ENCODE measurements around the gene UNC5A. TPM values are rescaled to one million over a fixed set of nuclear protein-coding genes. Genes with fewer than 3 reads are reported as not detected.

Gene UNC5A
- total and polyA plus RNA-seq, 2 of the 8 experiments (the other 6 are each of a cell fraction or from before 2014, with no cell fraction given): 4.0 to 7.6 TPM

- no peaks in the 10 kb centered on the region for H3K79me2 ChIP-seq (ENCODE audit: control insufficient read depth in 1 of 2, insufficient read depth in 2 of 2, low read length in 2 of 2)
- POLR2A ChIA-PET (ENCODE audit: partially characterized antibody): interaction anchor here (2.2 kb wide), 1 partner anchor 14 kb away, joined by 10 read pairs; no protein-coding TSS in a partner anchor
- H3K9ac ChIP-seq (replicated peaks in 1 of 4; ENCODE audit: extremely low read depth in 1 of 4, low read depth in 3 of 4, low read length in 3 of 4): no peak overlapping the region
- CTCF ChIA-PET (ENCODE audit: partially characterized antibody): interaction anchor here (1.3 to 2.7 kb wide), 6 partner anchors 9 to 171 kb away, joined by 4 to 8 read pairs (median 5); no protein-coding TSS in a partner anchor
- 83% methylated on average over 6 of the region's 6 CpGs; no CpG with 5 or more reads in 1 of the 2 experiments for WGBS, 2 experiments (ENCODE audit: extremely low coverage in 1 of 2, insufficient coverage in 1 of 2, insufficient read length in 1 of 2, insufficient replicate concordance in 2 of 2, low coverage in 1 of 2, low lambda C conversion rate in 2 of 2, missing lambda C conversion rate in 1 of 2)
- no peak overlapping the region for H3K4me3 ChIP-seq (ENCODE audit: extremely low read depth in 1 of 4, insufficient read depth in 2 of 4, low read depth in 3 of 4, low read length in 4 of 4)
- no peak overlapping the region for H4K5ac ChIP-seq (ENCODE audit: insufficient read length, low read depth, low read length)
- H3K56ac ChIP-seq (replicated peaks; ENCODE audit: insufficient read length, low read depth, low read length): no peak overlapping the region
- no peak overlapping the region for H2BK12ac ChIP-seq (ENCODE audit: low read depth, low read length)
- peaks cover 0 to 2% (median 0%) of the 10 kb centered on the region in 4 experiments; a peak in 2 of 7 replicates for H3K4me1 ChIP-seq (replicated peaks in 1 of 4; ENCODE audit: control insufficient read depth in 3 of 4, insufficient read depth in 4 of 4, low read length in 3 of 4)
- no peaks in the 10 kb centered on the region for H3K36me3 ChIP-seq (ENCODE audit: control insufficient read depth in 2 of 4, insufficient read depth in 4 of 4, low read length in 3 of 4)
- no peak overlapping the region for H2AK5ac ChIP-seq (ENCODE audit: low read depth, low read length)
- H3K23me2 ChIP-seq (ENCODE audit: low read depth, low read length): peaks cover 9% of the 10 kb centered on the region; the same call in 1 of the 2 replicates
- no peak overlapping the region for H3K4ac ChIP-seq (replicated peaks; ENCODE audit: insufficient read length, low read depth, low read length)
- H3K79me1 ChIP-seq (ENCODE audit: low read depth, low read length): peaks cover 2% of the 10 kb centered on the region
- peaks cover 0 to 18% of the 10 kb centered on the region in 2 experiments for H4K20me1 ChIP-seq (replicated peaks in 1 of 2; ENCODE audit: control insufficient read depth in 1 of 2, insufficient read depth in 2 of 2, low read length in 2 of 2)
- no peak overlapping the region for H2BK20ac ChIP-seq (ENCODE audit: low read length)
- H3K9me3 ChIP-seq (ENCODE audit: insufficient read depth in 2 of 2, low read depth in 1 of 2, low read length in 1 of 2): no peaks in the 10 kb centered on the region
- H3K27me3 ChIP-seq (replicated peaks in 1 of 4; ENCODE audit: control insufficient read depth in 3 of 4, extremely low read depth in 1 of 4, insufficient read depth in 3 of 4, low read length in 3 of 4): no peaks in the 10 kb centered on the region; a peak in 3 of 7 replicates
- no peak overlapping the region for H3K23ac ChIP-seq (ENCODE audit: insufficient read length)
- no peak for FAIRE-seq
- no peak overlapping the region for H4K8ac ChIP-seq (ENCODE audit: extremely low read depth, insufficient read depth, low read length)
- no peak overlapping the region for H3K14ac ChIP-seq (ENCODE audit: insufficient read length)
- no peak overlapping the region for H3K27ac ChIP-seq (ENCODE audit: low read depth, low read length)
- H2BK120ac ChIP-seq (replicated peaks; ENCODE audit: low read depth, low read length): no peak overlapping the region
- no peak for DNase-seq (ENCODE audit: low read depth in 1 of 2, low spot score in 2 of 2)
- TF ChIP-seq HDAC2 (IDR thresholded peaks at IDR 0.05; ENCODE audit: borderline replicate concordance in 1 of 2, low read depth in 2 of 2, low read length in 2 of 2) (no peak), SIN3A (conservative IDR thresholded peaks at IDR 0.05 in 1 of 2, IDR thresholded peaks at IDR 0.05 in 1 of 2; ENCODE audit: low read depth in 1 of 2, low read length in 2 of 2) (no peak), ASH2L (IDR thresholded peaks at IDR 0.05; ENCODE audit: low read length) (no peak), JUN (IDR thresholded peaks at IDR 0.05; ENCODE audit: low read depth, low read length) (no peak), POLR2AphosphoS5 (IDR thresholded peaks at IDR 0.05; ENCODE audit: low read depth, low read length) (no peak), EGR1 (IDR thresholded peaks at IDR 0.05; ENCODE audit: borderline replicate concordance, low read depth, low read length) (no peak), KDM4A (IDR thresholded peaks at IDR 0.05; ENCODE audit: low read depth, low read length, severe bottlenecking) (no peak), EP300 (IDR thresholded peaks at IDR 0.05; ENCODE audit: borderline replicate concordance in 1 of 2, low read depth in 2 of 2, low read length in 2 of 2) (no peak), RNF2 (IDR thresholded peaks at IDR 0.05; ENCODE audit: borderline replicate concordance, low read depth, low read length, missing control alignments, poor library complexity, severe bottlenecking) (no peak), CTBP2 (IDR thresholded peaks at IDR 0.05; ENCODE audit: borderline replicate concordance, insufficient read depth, insufficient read length, low read length) (no peak), NRF1 (IDR thresholded peaks at IDR 0.05; ENCODE audit: low read depth, low read length) (no peak), RFX5 (IDR thresholded peaks at IDR 0.05; ENCODE audit: borderline replicate concordance, low read depth, low read length) (no peak), BRCA1 (IDR thresholded peaks at IDR 0.05; ENCODE audit: low read depth, low read length) (no peak)
- H4K91ac ChIP-seq (replicated peaks; ENCODE audit: insufficient read length, low read length): no peak overlapping the region
- H2BK5ac ChIP-seq (ENCODE audit: low read depth, low read length): no peak overlapping the region
- H2AFZ ChIP-seq (ENCODE audit: low read length): no peak overlapping the region
- no peak overlapping the region for H3K4me2 ChIP-seq (ENCODE audit: insufficient read depth in 1 of 2, low read depth in 2 of 2, low read length in 2 of 2)
- no peak overlapping the region for H3K18ac ChIP-seq (ENCODE audit: extremely low read depth, low read length)
- H2BK15ac ChIP-seq (ENCODE audit: low read length): no peak overlapping the region
Measured at GRCh38 chr5:176832162-176832561, 21.8 kb downstream of the UNC5A start.

Measured in H1 (cell line).